IMR-90 (cell line): ENCODE data around the gene LRRC52. TPM values are rescaled to one million over a fixed set of nuclear protein-coding genes. Genes with fewer than 3 reads are reported as not detected.

Experiments used
- ATAC-seq: fragments of 200-7000 bp; cut with Tn5 transposase; 2 replicates; pipeline ENCODE4 v1.9.1; 2020; ENCODE audit warnings: low read depth, mild to moderate bottlenecking, moderate library complexity
- BruUV-seq: library from RNA; stranded (reverse); fragments of 400-500 nt; replicated peaks from 2 replicates; lab custom pipeline; 2021; lab: Mats Ljungman, UMichigan
- CTCF ChIA-PET: fragments of 300-600 bp; formaldehyde crosslinking; extraction: SDS; loops from one replicate; lab custom pipeline; 2021; ENCODE audit warnings: antibody characterized with exemption; lab: Yijun Ruan, JAX
- POLR2A ChIA-PET: fragments of 300-600 bp; sonication (Branson Sonifier 250); formaldehyde crosslinking; loops from one replicate; lab custom pipeline; 2022; ENCODE audit warnings: antibody characterized with exemption; ENCODE audit not compliant: unreplicated experiment; lab: Charles Lee
- DNase-seq: peaks from one replicate; pipeline ENCODE4 v3.0.0; 2013
- H2AFZ ChIP-seq: replicated peaks from 2 replicates; pipeline ENCODE3; 2013; ENCODE audit warnings: low read length, mild to moderate bottlenecking; ENCODE audit not compliant: poor library complexity
- H2AK5ac ChIP-seq: 2 replicates; pipeline ENCODE4 v1.6.1; 2013; ENCODE audit warnings: low read depth, low read length, inconsistent platforms
- H2AK9ac ChIP-seq: replicated peaks from 2 replicates; pipeline ENCODE3; 2013; ENCODE audit warnings: mild to moderate bottlenecking, low read depth, low read length, moderate library complexity; ENCODE audit not compliant: poor library complexity
- H2BK120ac ChIP-seq: 2 replicates; pipeline ENCODE4 v1.6.1; 2013; ENCODE audit warnings: low read depth, low read length, inconsistent platforms
- H2BK15ac ChIP-seq: 3 replicates; pipeline ENCODE4 v1.6.1; 2013; ENCODE audit warnings: low read depth, low read length, inconsistent platforms
- H2BK20ac ChIP-seq: 2 replicates; pipeline ENCODE4 v1.6.1; 2013; ENCODE audit warnings: low read depth, mild to moderate bottlenecking, inconsistent platforms, low read length, moderate library complexity
- H2BK5ac ChIP-seq: 2 replicates; pipeline ENCODE4 v1.6.1; 2013; ENCODE audit warnings: mild to moderate bottlenecking, low read depth, low read length, inconsistent platforms; ENCODE audit not compliant: poor library complexity, severe bottlenecking
- H3K14ac ChIP-seq: replicated peaks from 2 replicates; pipeline ENCODE4 v1.6.1; 2013; ENCODE audit warnings: low read depth, low read length, inconsistent platforms
- H3K18ac ChIP-seq: 2 replicates; pipeline ENCODE4 v1.6.1; 2013; ENCODE audit warnings: low read depth, low read length, control low read depth
- H3K23ac ChIP-seq: 2 replicates; pipeline ENCODE4 v1.6.1; 2013; ENCODE audit warnings: low read depth, low read length, inconsistent platforms
- H3K27ac ChIP-seq: 2 replicates; pipeline ENCODE4 v1.5.1; 2013; ENCODE audit warnings: mild to moderate bottlenecking, control low read depth, low read length; ENCODE audit not compliant: insufficient read depth
- H3K27me3 ChIP-seq: 2 replicates; pipeline ENCODE4 v1.6.1; 2013; ENCODE audit warnings: low read length; ENCODE audit not compliant: control insufficient read depth, insufficient read depth
- H3K36me3 ChIP-seq: 2 replicates; pipeline ENCODE4 v1.6.1; 2013; ENCODE audit warnings: low read length, mixed read lengths; ENCODE audit not compliant: control insufficient read depth, insufficient read depth
- H3K4ac ChIP-seq: 2 replicates; pipeline ENCODE4 v1.6.1; 2013; ENCODE audit warnings: low read depth, low read length, inconsistent platforms
- H3K4me1 ChIP-seq: 2 replicates; pipeline ENCODE4 v1.6.1; 2013; ENCODE audit warnings: low read length, mixed read lengths; ENCODE audit not compliant: control insufficient read depth, insufficient read depth
- H3K4me2 ChIP-seq: 2 replicates; pipeline ENCODE4 v1.6.1; 2013; ENCODE audit warnings: low read depth, mild to moderate bottlenecking, control low read depth, low read length, moderate library complexity
- H3K4me3 ChIP-seq: 2 replicates; pipeline ENCODE4 v1.5.1; 2013; ENCODE audit warnings: low read depth, mild to moderate bottlenecking, control low read depth, low read length, moderate library complexity; ENCODE audit not compliant: insufficient read depth
- H3K56ac ChIP-seq: 2 replicates; pipeline ENCODE4 v1.6.1; 2013; ENCODE audit warnings: low read length, inconsistent platforms; ENCODE audit not compliant: insufficient read depth; ENCODE audit errors: extremely low read depth
- H3K79me1 ChIP-seq, 2 experiments: 2 replicates each; pipeline ENCODE4 v1.6.1; 2013; ENCODE audit warnings: low read length in 2 of 2, inconsistent platforms in 1 of 2, low read depth in 1 of 2
- H3K9ac ChIP-seq: 2 replicates; pipeline ENCODE4 v1.6.1; 2013; ENCODE audit warnings: low read depth, low read length, control low read depth
- H3K9me1 ChIP-seq: 2 replicates; pipeline ENCODE4 v1.6.1; 2013; ENCODE audit warnings: low read length, inconsistent platforms; ENCODE audit not compliant: insufficient read depth
- H3K9me3 ChIP-seq: 2 replicates; pipeline ENCODE4 v1.6.1; 2013; ENCODE audit warnings: low read length; ENCODE audit not compliant: control insufficient read depth, insufficient read depth
- H4K20me1 ChIP-seq: 2 replicates; pipeline ENCODE4 v1.6.1; 2013; ENCODE audit warnings: low read length, inconsistent platforms; ENCODE audit not compliant: insufficient read depth
- H4K5ac ChIP-seq: 2 replicates; pipeline ENCODE4 v1.6.1; 2013; ENCODE audit warnings: mild to moderate bottlenecking, low read depth, low read length, control low read depth
- H4K8ac ChIP-seq, 2 experiments: 2 replicates each; pipeline ENCODE4 v1.6.1; 2013; ENCODE audit warnings: low read depth in 2 of 2, low read length in 2 of 2, control low read depth in 1 of 2, inconsistent platforms in 1 of 2
- H4K91ac ChIP-seq: 2 replicates; pipeline ENCODE4 v1.6.1; 2013; ENCODE audit warnings: low read depth, low read length, inconsistent platforms; ENCODE audit not compliant: insufficient read depth
- BHLHE40 ChIP-seq: fragments of 150-350 bp; IDR thresholded peaks from 2 replicates; pipeline ENCODE4 v1.6.1; 2016; ENCODE audit warnings: mild to moderate bottlenecking, low read depth, low read length
- CEBPB ChIP-seq: IDR thresholded peaks from 2 replicates; pipeline ENCODE4 v1.6.1; 2012; ENCODE audit warnings: low read depth, low read length, improper control_type of control experiment
- CHD1 ChIP-seq: IDR thresholded peaks from 2 replicates; pipeline ENCODE4 v1.6.1; 2012; ENCODE audit warnings: low read depth, low read length, improper control_type of control experiment
- CTCF ChIP-seq: conservative IDR thresholded peaks from 2 replicates; pipeline ENCODE4 v1.5.1; 2012; ENCODE audit warnings: mild to moderate bottlenecking, low read depth, low read length, improper control_type of control experiment
- ELK1 ChIP-seq: fragments of 150-350 bp; IDR thresholded peaks from 2 replicates; pipeline ENCODE4 v1.6.1; 2016; ENCODE audit warnings: low read depth, mild to moderate bottlenecking, low read length, moderate library complexity, borderline replicate concordance
- FOS ChIP-seq: fragments of 150-350 bp; IDR thresholded peaks from 2 replicates; pipeline ENCODE4 v1.6.1; 2016; ENCODE audit warnings: low read depth, low read length
- MAFK ChIP-seq: IDR thresholded peaks from 2 replicates; pipeline ENCODE4 v1.6.1; 2012; ENCODE audit warnings: low read depth, low read length, improper control_type of control experiment
- MAZ ChIP-seq: IDR thresholded peaks from 2 replicates; pipeline ENCODE4 v1.6.1; 2012; ENCODE audit warnings: low read depth, mild to moderate bottlenecking, low read length, improper control_type of control experiment, moderate library complexity, borderline replicate concordance
- MXI1 ChIP-seq: IDR thresholded peaks from 2 replicates; pipeline ENCODE4 v1.6.1; 2012; ENCODE audit warnings: low read depth, mild to moderate bottlenecking, low read length, moderate library complexity, borderline replicate concordance
- NFE2L2 ChIP-seq: fragments of 150-350 bp; IDR thresholded peaks from 2 replicates; pipeline ENCODE4 v1.6.1; 2016; ENCODE audit warnings: low read depth, mild to moderate bottlenecking, low read length
- POLR2A ChIP-seq: IDR thresholded peaks from 2 replicates; pipeline ENCODE4 v1.6.1; 2012; ENCODE audit warnings: mild to moderate bottlenecking, low read depth, low read length
- RAD21 ChIP-seq: IDR thresholded peaks from 2 replicates; pipeline ENCODE4 v1.6.1; 2012; ENCODE audit warnings: low read length, improper control_type of control experiment
- RCOR1 ChIP-seq: IDR thresholded peaks from 2 replicates; pipeline ENCODE4 v1.6.1; 2012; ENCODE audit warnings: mild to moderate bottlenecking, low read length, improper control_type of control experiment; ENCODE audit not compliant: insufficient replicate concordance
- RFX5 ChIP-seq: IDR thresholded peaks from 2 replicates; pipeline ENCODE4 v1.8.0; 2012; ENCODE audit warnings: low read depth, mild to moderate bottlenecking, low read length, moderate library complexity
- SMC3 ChIP-seq: fragments of 150-350 bp; IDR thresholded peaks from 2 replicates; pipeline ENCODE4 v1.6.1; 2016; ENCODE audit warnings: low read depth, mild to moderate bottlenecking, antibody characterized with exemption, low read length, moderate library complexity
- USF2 ChIP-seq: fragments of 150-350 bp; IDR thresholded peaks from 2 replicates; pipeline ENCODE4 v1.6.1; 2017; ENCODE audit warnings: mild to moderate bottlenecking, antibody characterized with exemption, low read length, low read depth
- WGBS, 2 experiments: methylation state at CpG; one replicate each; pipeline versions ENCODE4 v1.1.5 to v1.1.7; 2013; ENCODE audit warnings: missing lambda C conversion rate in 2 of 2; ENCODE audit not compliant: insufficient read length in 1 of 2; ENCODE audit errors: extremely low coverage in 2 of 2; 5-methylcytosine and 5-hydroxymethylcytosine counted together
- dilution Hi-C: fragments of 300-500 bp; cut with HindIII; formaldehyde crosslinking; loops from one replicate; pipeline ENCODE4 v1.14.3; 2018; ENCODE audit warnings: low sequenced_read_pairs; ENCODE audit not compliant: unreplicated experiment
- in situ Hi-C: fragments of 300-500 bp; cut with MboI; formaldehyde crosslinking; loops from 3 replicates; pipeline ENCODE4 v1.14.3; 2019; ENCODE audit warnings: low sequenced_read_pairs, inconsistent platforms, mixed read lengths
- intact Hi-C: fragments of 100-400 bp; cut with micrococcal nuclease; formaldehyde crosslinking; loops from 2 replicates; pipeline ENCODE4 v1.10.0; 2022
- polyA plus RNA-seq, 3 experiments: library from polyadenylated mRNA; depleted of rRNA; stranded (reverse); fragments of >200 nt; gene quantifications; 2 replicates each; pipeline ENCODE4 v1.2.3, GENCODE V29; 2012; ENCODE audit warnings: low replicate concordance in 1 of 3
- total RNA-seq: library from RNA; depleted of rRNA; stranded (reverse); fragments of >200 nt; gene quantifications from 2 replicates; pipeline ENCODE4 v1.2.3, GENCODE V29; 2012

LRRC52 gene
- total and polyA plus RNA-seq, 2 of the 4 experiments (the other 2 are of a cell fraction): not detected

- intact Hi-C loops (no loop called here), dilution Hi-C loops (no loop called here), in situ Hi-C loops (no loop called here)
- no peak overlapping the region for H3K4ac ChIP-seq
- CTCF ChIA-PET: no interaction called here
- H3K27me3 ChIP-seq: no peaks in the 10 kb centered on the region
- H4K5ac ChIP-seq: no peak overlapping the region
- POLR2A ChIA-PET: no interaction called here
- no peaks in the 10 kb centered on the region for H3K9me1 ChIP-seq
- no peak overlapping the region for H3K56ac ChIP-seq
- H3K79me1 ChIP-seq: no peaks in the 10 kb centered on the region
- no peaks in the 10 kb centered on the region for H4K20me1 ChIP-seq
- no peak overlapping the region for H2BK20ac ChIP-seq
- H2BK5ac ChIP-seq: no peak overlapping the region
- H4K91ac ChIP-seq: no peak overlapping the region
- H3K4me1 ChIP-seq: no peaks in the 10 kb centered on the region
- no peak overlapping the region for H3K27ac ChIP-seq
- H3K14ac ChIP-seq: no peak overlapping the region
- no peak overlapping the region for H2BK15ac ChIP-seq
- ATAC-seq (no peak), DNase-seq (no peak)
- TF ChIP-seq CTCF (no peak), CHD1 (no peak), RCOR1 (no peak), CEBPB (no peak), MAFK (no peak), BHLHE40 (no peak), POLR2A (no peak), RFX5 (no peak), MXI1 (no peak), MAZ (no peak), NFE2L2 (no peak), ELK1 (no peak), USF2 (no peak), FOS (no peak), SMC3 (no peak), RAD21 (no peak)
- no TSS peak for BruUV-seq
- H2BK120ac ChIP-seq: no peak overlapping the region
- H3K9ac ChIP-seq: no peak overlapping the region
- no peak overlapping the region for H3K4me3 ChIP-seq
- WGBS, 2 experiments: 53% methylated on average over 6 of the region's 7 CpGs; no CpG with 5 or more reads in 1 of the 2 experiments
- no peak overlapping the region for H2AK9ac ChIP-seq
- no peak overlapping the region for H4K8ac ChIP-seq
- H3K18ac ChIP-seq: no peak overlapping the region
- H2AFZ ChIP-seq: no peak overlapping the region
- H2AK5ac ChIP-seq: no peak overlapping the region
- no peaks in the 10 kb centered on the region for H3K36me3 ChIP-seq
- H3K4me2 ChIP-seq: no peak overlapping the region
- H3K23ac ChIP-seq: no peak overlapping the region
- no peaks in the 10 kb centered on the region for H3K9me3 ChIP-seq
Observed at GRCh38 chr1:165532053-165532452, 11.7 kb upstream of the LRRC52 start.
